Measurements from ENCODE around the gene NAV2.

DNA sequence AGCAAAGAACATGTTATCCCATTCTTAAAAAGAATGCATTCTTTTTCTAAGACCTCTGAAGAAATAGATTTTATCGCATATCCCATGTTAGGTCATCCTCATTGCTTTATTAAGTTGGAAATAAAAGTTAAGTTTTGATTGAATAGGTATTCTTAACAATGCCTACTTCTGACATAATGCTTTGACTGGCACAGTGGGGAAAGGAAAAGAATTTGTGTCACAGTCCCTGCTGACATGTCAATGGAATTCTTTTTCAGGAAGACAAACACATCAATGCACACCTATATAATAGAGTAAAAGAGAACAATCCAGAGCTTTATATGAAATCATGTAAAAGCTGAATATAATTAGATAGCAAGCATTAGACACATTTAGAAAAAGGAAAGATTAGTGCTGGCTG lies 341.9 kb downstream of the NAV2 start:
- TF ChIP-seq GLIS3 (CRISPR knock-in tag; IDR thresholded peaks at IDR 0.05) (no peak), ZNF565 (CRISPR knock-in tag; conservative IDR thresholded peaks at IDR 0.05; ENCODE audit: low read depth) (no peak), ZNF70 (CRISPR knock-in tag; IDR thresholded peaks at IDR 0.05) (no peak), ZFP3 (CRISPR knock-in tag; IDR thresholded peaks at IDR 0.05) (no peak), ZNF8 (CRISPR knock-in tag; IDR thresholded peaks at IDR 0.05) (no peak), BACH2 (CRISPR knock-in tag; IDR thresholded peaks at IDR 0.05; ENCODE audit: borderline replicate concordance) (no peak)

Measured in SK-N-SH treated with all-trans-retinoic acid at 6 μM for 48 hours (cell line).